Smooth muscle cell (in vitro differentiated cells): ENCODE measurements around the gene CLEC3A. TPM values are rescaled to one million over a fixed set of nuclear protein-coding genes. Genes with fewer than 3 reads are reported as not detected.

Source experiments
- DNase-seq: peaks from one replicate; lab custom pipeline; 2025; ENCODE audit not compliant: unreplicated experiment; lab: John Stamatoyannopoulos, UW
- H2AFZ ChIP-seq: fragments of 200-600 bp; sonication (generic); 2 replicates; pipeline ENCODE4 v1.6.0; 2016; ENCODE audit warnings: antibody characterized with exemption, low read depth, mild to moderate bottlenecking
- H3F3A ChIP-seq: fragments of 200-600 bp; sonication (generic); 2 replicates; pipeline ENCODE4 v1.6.0; 2017; ENCODE audit warnings: antibody characterized with exemption, low read depth
- H3K27ac ChIP-seq: fragments of 200-600 bp; sonication (generic); 2 replicates; pipeline ENCODE4 v1.5.1; 2016; ENCODE audit warnings: low read depth, mild to moderate bottlenecking
- H3K27me3 ChIP-seq: fragments of 200-600 bp; sonication (generic); 2 replicates; pipeline ENCODE4 v1.6.1; 2016; ENCODE audit warnings: low read depth, mild to moderate bottlenecking
- H3K36me3 ChIP-seq: fragments of 200-600 bp; sonication (generic); 2 replicates; pipeline ENCODE4 v1.5.1; 2016; ENCODE audit warnings: low read depth
- H3K4me1 ChIP-seq: fragments of 200-600 bp; sonication (generic); 2 replicates; pipeline ENCODE4 v1.5.1; 2016; ENCODE audit warnings: low read depth
- H3K4me2 ChIP-seq: fragments of 200-600 bp; sonication (generic); 2 replicates; pipeline ENCODE4 v1.6.0; 2016; ENCODE audit warnings: mild to moderate bottlenecking
- H3K4me3 ChIP-seq: fragments of 200-600 bp; sonication (generic); 2 replicates; pipeline ENCODE4 v1.5.1; 2016; ENCODE audit warnings: mild to moderate bottlenecking
- H3K79me2 ChIP-seq: fragments of 200-600 bp; sonication (generic); 2 replicates; pipeline ENCODE4 v1.6.0; 2016; ENCODE audit warnings: low read depth, mild to moderate bottlenecking
- H3K9ac ChIP-seq: fragments of 200-600 bp; sonication (generic); 2 replicates; pipeline ENCODE4 v1.6.0; 2016; ENCODE audit warnings: low read depth
- H3K9me3 ChIP-seq: fragments of 200-600 bp; sonication (generic); replicated peaks from 2 replicates; pipeline ENCODE4 v1.5.1; 2016; ENCODE audit warnings: low read depth
- H4K20me1 ChIP-seq: fragments of 200-600 bp; sonication (generic); 2 replicates; pipeline ENCODE4 v1.6.0; 2016; ENCODE audit warnings: low read depth
- CTCF ChIP-seq: fragments of 200-600 bp; sonication (generic); IDR thresholded peaks from 2 replicates; pipeline ENCODE4 v1.5.1; 2017; ENCODE audit warnings: borderline replicate concordance, mild to moderate bottlenecking, antibody characterized with exemption; ENCODE audit not compliant: insufficient read depth, poor library complexity, severe bottlenecking
- WGBS: methylation state at CpG from one replicate; pipeline ENCODE4 v1.1.7; 2016; ENCODE audit warnings: low lambda C conversion rate; 5-methylcytosine and 5-hydroxymethylcytosine counted together
- polyA plus RNA-seq: library from polyadenylated mRNA; unstranded; fragments of >200 nt; fragmentation: Nextera tagmentation; extraction: Ambion mirVana; gene quantifications from 2 replicates; pipeline ENCODE4 v1.2.1, GENCODE V29; 2016
- total RNA-seq: library from RNA; depleted of rRNA; stranded (reverse); fragments of >200 nt; gene quantifications from 2 replicates; pipeline ENCODE4 v1.2.3, GENCODE V29; 2014

Gene CLEC3A
- total RNA-seq (1.2 and 3.5 TPM in 2 replicates), polyA plus RNA-seq (0.78 and 3.0 TPM in 2 replicates)

- H3K36me3 ChIP-seq, result no peaks in the 10 kb centered on the region
- peaks cover 8% of the 10 kb centered on the region for H3K4me1 ChIP-seq
- WGBS, result 18% methylated on average over 5 of the region's 5 CpGs
- H3K79me2 ChIP-seq, result no peaks in the 10 kb centered on the region
- H4K20me1 ChIP-seq, result no peaks in the 10 kb centered on the region
- peak within 1 kb of the TSS; percentile 12 for H3K27ac ChIP-seq
- no peak for TF ChIP-seq CTCF
- no peak within 1 kb of the TSS for H3K9ac ChIP-seq
- no peaks in the 10 kb centered on the region for H3K9me3 ChIP-seq
- no peak within 1 kb of the TSS for H2AFZ ChIP-seq
- H3F3A ChIP-seq, result no peaks in the 10 kb centered on the region
- H3K4me3 ChIP-seq, result no peak within 1 kb of the TSS
- H3K27me3 ChIP-seq, result peaks cover 6% of the 10 kb centered on the region
- DNase-seq, result no peak
- peak within 1 kb of the TSS; percentile 53 for H3K4me2 ChIP-seq
Observed at GRCh38 chr16:78022347-78023060, at the start of gene CLEC3A. Gene CLEC3A (plus strand): TSS chr16:78022548. CDS start chr16:78022627, 79 bp downstream.

- H3K9ac ChIP-seq, result no peak overlapping the region
- no peak for DNase-seq
- H3K36me3 ChIP-seq, result no peaks in the 10 kb centered on the region
- no peak overlapping the region for H3K4me2 ChIP-seq
- H3K4me1 ChIP-seq, result no peaks in the 10 kb centered on the region
- no peaks in the 10 kb centered on the region for H4K20me1 ChIP-seq
- H2AFZ ChIP-seq, result no peak overlapping the region
- H3K79me2 ChIP-seq, result no peaks in the 10 kb centered on the region
- no peaks in the 10 kb centered on the region for H3F3A ChIP-seq
- TF ChIP-seq CTCF, result no peak
- no peak overlapping the region for H3K27ac ChIP-seq
- no peaks in the 10 kb centered on the region for H3K9me3 ChIP-seq
- 76% methylated on average over 5 of the region's 5 CpGs for WGBS
- H3K4me3 ChIP-seq, result no peak overlapping the region
- no peaks in the 10 kb centered on the region for H3K27me3 ChIP-seq
Observed at GRCh38 chr16:77974883-77975282, 47.5 kb upstream of the CLEC3A start.

GRCh38 chr16:77975942-77976341 lies 46.4 kb upstream of the CLEC3A start:
- H2AFZ ChIP-seq, result no peak overlapping the region
- no peak for TF ChIP-seq CTCF
- no peaks in the 10 kb centered on the region for H3K4me1 ChIP-seq
- H3K9me3 ChIP-seq, result no peaks in the 10 kb centered on the region
- H3K4me3 ChIP-seq, result no peak overlapping the region
- no peak overlapping the region for H3K4me2 ChIP-seq
- 98% methylated on average over 3 of the region's 3 CpGs for WGBS
- no peaks in the 10 kb centered on the region for H3K79me2 ChIP-seq
- no peak for DNase-seq
- H3F3A ChIP-seq, result no peaks in the 10 kb centered on the region
- H4K20me1 ChIP-seq, result no peaks in the 10 kb centered on the region
- no peak overlapping the region for H3K27ac ChIP-seq
- no peaks in the 10 kb centered on the region for H3K36me3 ChIP-seq
- H3K9ac ChIP-seq, result no peak overlapping the region
- no peaks in the 10 kb centered on the region for H3K27me3 ChIP-seq

GRCh38 chr16:77977339-77977738 lies 45.0 kb upstream of the CLEC3A start:
- Histone ChIP-seq H3K9me3 (no peaks in the 10 kb centered on the region), H4K20me1 (no peaks in the 10 kb centered on the region), H3K4me1 (no peaks in the 10 kb centered on the region), H3K9ac (no peak overlapping the region), H3K4me3 (no peak overlapping the region), H2AFZ (no peak overlapping the region), H3K79me2 (no peaks in the 10 kb centered on the region), H3K27me3 (no peaks in the 10 kb centered on the region), H3K36me3 (no peaks in the 10 kb centered on the region), H3F3A (no peaks in the 10 kb centered on the region), H3K4me2 (no peak overlapping the region), H3K27ac (no peak overlapping the region)
- 84% methylated on average over 5 of the region's 5 CpGs for WGBS
- DNase-seq, result no peak
- TF ChIP-seq CTCF, result no peak
